SH-SY5Y (cell line): ENCODE results near the gene SNTG2.

ENCODE experiments used
- GATA2 ChIP-seq: IDR thresholded peaks from 2 replicates; pipeline ENCODE4 v1.6.1; 2011; ENCODE audit warnings: mild to moderate bottlenecking, low read depth, low read length
- GATA3 ChIP-seq: IDR thresholded peaks from 2 replicates; pipeline ENCODE4 v1.6.1; 2011; ENCODE audit warnings: low read depth, mild to moderate bottlenecking, low read length, moderate library complexity

GRCh38 chr2:1398191-1398590, 447.5 kb downstream of the SNTG2 start:
- TF ChIP-seq GATA2 (no peak), GATA3 (no peak)
